HG02943 (cell line): ENCODE data around the gene NCAM1.

Source experiments
- ATAC-seq: cut with Tn5 transposase; IDR thresholded peaks from one replicate; pipeline ENCODE4 v1.9.1; 2021; ENCODE audit warnings: mild to moderate bottlenecking, low read depth, moderate library complexity; ENCODE audit not compliant: unreplicated experiment

The NCAM1 gene

DNA sequence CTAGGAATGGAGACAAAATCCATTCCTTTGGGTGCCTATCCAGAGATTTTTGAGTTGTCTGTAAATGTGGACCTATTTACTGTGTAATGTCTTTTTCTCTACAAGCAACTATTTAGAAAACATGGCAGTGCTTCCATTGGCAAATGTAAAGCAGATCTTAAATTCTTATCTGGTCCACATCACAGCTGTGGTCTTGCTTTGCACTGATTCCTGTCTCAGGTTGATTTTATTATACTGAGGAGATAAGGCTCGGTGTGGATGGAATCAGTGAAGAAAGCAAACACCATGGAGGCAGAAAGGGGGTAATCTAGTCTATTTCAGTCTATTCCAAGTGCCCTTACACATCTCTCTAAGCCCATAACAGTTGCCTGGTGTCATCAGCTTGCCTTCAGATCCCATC, 160.5 kb downstream of the NCAM1 start:
- ATAC-seq, result no peak

DNA sequence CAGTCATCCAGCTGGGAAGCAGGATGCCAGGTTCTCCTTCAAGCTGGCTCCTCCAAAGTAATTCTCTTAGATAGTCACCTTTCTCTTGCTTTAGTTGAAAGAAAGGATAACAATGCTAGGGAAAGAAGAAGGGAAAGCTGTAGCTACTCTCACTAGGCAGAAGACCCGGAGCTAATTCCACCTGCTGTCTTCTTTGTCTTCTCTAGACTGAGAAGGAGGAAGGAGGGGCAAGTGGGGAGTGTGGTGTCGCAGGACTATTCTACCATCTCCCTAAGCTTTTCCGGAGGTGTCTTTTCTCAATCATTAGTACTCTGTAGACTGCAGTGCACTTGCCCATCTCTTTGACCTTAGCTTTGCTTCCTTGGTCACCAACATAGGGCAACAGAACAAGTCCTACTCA, 162.8 kb downstream of the NCAM1 start:
- no peak for ATAC-seq

DNA sequence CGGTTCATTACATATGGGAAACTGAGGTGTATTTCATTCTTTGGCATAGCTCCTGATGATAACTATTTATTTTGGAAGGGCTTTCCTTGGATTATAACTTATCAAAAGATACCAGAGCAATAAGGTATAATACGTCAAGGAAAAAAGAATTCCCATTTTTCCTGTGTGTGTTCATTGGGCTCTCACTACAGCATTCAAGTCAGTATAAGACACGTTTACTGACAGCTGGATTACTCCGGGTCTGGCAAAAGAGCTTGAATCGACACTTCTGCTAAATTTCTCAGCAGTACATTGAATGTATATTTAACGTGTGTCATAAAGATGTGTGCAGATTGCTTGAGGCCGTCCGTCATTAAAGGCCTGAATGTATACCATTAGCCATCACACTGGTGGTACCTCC, 163.4 kb downstream of the NCAM1 start:
- no peak for ATAC-seq

DNA sequence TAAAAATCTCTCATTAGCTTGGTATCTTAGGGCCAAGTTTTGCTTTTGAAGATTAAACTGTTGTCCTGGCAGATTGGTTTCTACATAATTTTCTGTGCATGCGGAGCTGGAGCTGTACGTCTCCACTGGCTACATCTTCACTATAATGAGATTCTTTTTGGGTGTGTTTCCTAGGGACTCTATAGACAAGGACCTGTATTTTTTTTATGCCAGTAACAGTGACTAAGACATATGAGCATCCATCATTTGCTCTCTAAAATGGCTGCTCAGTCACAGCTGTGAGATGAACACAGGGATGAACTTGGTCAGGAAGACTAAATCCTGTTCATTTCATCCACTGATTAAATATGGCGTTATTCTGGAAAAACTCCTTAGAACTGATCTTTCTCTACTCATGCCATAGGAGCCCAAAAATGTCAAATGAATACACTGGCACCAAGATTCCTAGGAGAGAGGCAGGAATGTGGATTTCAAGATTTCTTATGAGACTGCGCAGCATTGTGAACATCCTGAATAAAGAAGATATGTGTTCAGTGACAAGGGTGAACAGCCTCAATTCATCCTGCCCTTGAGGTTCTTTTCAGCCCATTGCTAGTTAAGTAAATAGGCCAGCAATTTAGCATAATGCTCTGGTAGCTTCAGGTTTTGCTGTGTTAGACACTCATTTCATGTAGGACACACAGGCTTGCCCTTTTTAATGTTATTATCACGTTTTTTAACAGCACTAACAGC, 168.2 kb downstream of the NCAM1 start:
- ATAC-seq, result no peak

DNA sequence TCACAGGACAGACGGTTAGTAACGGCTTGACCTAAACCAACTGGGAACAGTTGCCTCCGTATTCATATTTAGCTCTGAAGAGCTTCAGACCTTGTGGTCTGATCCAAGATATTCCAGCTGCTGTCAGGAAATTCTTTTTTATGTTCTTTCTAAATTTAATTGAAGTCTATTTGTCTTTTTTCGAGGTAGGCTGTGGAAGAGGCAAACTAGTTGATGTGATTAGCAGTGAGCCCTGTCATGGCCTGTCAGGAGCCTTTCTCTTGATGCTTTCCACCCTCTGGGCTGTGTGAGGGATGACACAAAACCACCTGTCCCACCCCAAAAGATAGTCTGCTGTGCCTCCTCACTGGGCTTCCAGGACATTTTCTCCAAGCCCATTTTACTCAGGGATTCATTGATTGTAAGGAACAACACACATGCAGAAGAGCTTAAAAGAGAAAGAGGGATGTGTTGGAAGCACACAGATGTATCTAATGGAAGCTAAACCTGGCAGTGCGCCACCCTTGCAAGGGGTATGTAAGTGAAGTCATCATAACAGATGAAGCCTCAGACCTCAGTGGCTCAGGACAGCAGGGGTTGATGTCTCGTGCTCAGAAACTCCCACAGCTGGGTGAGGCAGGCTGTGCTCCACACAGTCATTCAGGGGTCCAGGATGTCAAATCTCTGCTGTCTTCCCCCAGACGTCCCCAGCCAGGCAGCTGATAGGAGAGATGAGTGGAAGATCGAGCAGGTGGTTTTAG, 170.0 kb downstream of the NCAM1 start:
- no peak for ATAC-seq

DNA sequence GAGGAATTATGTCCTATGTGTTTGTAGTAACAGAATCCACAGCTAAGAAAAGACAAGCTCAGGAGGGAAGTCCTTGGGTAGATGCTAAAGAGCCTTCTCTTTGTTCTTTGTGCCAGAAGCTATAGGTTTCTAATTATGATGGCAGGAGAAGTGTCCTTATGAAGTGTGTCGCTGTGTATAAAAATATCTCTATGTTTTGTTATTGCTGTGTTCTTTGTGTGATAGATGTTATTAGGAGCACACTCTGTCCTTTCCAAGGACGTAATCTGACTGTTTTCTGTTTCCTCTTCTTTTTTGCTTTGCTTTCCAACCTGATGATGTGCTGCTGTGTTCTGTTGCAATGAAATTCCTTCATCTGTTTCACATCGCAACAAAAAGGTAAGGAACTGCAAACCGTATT, 171.9 kb downstream of the NCAM1 start:
- no peak for ATAC-seq

DNA sequence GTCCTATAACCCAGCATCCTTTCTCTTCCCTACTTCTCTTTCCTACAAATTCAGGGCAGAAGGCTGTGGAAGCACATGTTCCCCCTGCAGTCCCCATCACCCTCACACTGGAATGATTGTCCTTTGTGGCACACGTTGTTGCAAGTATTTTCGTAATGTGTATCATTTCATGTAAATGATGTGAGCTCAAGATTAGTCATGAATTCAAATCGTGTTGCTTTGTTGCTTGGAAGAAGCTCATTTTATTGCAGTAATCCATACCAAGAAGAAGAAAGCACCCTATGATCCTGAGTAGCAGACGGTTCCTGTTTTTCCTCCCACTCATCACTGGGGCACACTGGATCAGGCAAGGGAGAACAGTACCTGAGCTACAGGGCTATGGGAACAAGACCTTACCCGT, 173.4 kb downstream of the NCAM1 start:
- no peak for ATAC-seq

DNA sequence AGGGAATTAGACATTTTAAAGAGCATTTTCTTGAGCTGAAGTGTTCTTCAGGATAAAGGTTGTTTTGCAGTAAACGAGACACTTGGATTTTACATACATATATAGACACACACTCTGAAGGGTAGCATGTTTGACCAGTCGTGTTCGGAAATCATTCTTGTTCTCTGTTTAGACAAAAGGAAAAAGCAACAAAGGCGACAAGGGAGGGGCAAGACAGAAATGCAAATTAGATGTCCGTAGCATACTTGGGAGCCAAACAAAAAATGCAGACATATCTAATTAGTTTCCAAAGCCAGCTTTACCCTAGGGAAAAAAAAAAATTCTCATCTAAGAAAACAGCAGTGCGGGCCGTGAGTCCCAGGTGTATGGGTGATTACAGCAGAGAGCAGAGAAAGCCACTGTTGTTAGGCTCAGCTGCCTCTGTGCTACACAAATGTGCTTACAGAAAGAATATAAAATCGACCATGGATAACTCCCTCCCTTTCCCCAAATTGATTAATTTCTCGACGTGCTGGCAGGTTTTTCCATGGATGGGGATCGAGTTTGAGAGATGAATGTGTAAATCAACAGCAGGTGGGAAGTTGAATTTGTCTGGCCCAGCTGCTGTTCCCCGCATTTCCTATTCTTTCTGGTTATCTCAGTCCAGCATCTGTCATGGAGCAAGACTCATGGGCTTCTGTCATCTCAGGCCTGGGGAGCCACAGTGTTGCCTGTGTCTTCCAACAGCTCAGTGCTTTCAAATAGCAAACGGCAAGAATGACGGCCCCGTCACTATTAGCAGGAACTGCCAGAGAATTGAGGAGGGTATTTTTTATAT, 176.7 kb downstream of the NCAM1 start:
- ATAC-seq, result no peak

DNA sequence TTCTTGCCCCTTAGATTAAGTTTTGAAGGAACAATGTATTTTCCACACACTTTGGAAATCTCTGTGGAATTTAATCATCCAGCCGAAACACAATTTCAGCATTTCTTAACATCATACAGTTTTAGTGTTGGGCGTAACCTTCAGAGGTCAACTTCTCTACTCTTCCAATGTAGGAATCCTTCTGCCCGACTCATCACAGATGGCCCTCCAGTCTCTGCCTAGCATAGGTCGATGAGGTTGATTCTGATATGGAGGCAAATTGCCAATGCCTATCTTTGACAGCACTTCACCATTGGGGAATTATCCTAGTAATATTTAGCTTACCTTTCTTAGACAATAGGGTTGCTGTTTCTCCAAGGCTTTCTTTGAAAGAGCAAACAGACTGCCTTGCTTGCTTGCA, 177.5 kb downstream of the NCAM1 start:
- no peak for ATAC-seq

DNA sequence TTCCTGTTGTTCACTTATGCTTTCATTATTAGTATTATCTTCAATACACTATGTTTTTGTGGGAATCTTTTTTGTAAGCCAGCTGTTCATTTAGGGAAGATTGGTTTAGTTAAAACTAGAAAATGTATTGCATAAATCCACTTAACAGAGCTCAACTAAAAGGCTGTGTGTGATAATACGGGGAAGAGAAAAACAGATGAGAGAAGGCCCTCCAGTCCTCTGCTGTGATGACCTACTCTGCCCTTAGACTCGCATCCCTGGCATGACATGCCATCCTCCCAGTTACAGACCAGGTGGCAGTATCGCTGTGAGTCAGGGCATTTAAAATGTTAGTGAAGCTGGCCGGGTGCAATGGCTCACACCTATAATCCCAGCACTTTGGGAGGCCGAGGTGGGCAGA, 179.8 kb downstream of the NCAM1 start:
- ATAC-seq, result no peak

DNA sequence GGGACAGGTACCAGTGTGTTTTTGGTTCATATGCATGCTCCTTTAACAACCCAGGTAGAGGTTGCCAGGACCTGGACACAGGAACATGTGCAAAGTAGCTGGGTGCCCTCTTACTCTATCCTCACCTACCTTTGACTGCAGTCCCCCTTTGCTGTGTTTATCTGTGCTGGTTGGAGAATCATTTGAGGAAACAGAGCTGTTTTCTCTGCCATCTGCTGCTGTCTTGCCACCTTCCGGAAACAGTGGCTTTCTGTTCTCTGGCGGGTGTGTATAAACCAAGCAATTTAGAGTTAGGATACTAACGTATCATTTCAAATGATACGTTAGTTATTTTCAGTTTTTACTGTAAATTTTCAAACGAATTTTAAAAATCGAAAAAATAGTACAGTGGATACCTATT, 181.3 kb downstream of the NCAM1 start:
- no peak for ATAC-seq

DNA sequence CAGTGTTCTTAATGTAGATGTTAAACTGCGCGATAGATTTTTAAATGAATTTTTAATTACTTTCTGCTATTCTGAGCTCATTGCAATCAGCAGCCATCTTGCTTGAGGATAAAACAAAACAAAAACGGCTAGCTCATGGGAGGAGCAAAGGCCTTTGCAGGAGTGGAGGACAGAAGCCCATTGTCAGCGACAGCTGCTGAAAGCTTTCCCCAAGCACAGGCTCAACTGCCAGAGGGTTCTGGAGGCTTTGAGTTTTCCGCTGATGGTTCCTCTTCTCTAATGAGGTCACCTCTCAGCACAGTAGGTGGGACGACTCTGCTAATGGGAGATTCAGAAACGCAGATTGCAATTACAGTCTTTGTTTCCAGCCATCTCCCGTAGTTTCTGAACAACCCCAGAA, 186.0 kb downstream of the NCAM1 start:
- no peak for ATAC-seq

DNA sequence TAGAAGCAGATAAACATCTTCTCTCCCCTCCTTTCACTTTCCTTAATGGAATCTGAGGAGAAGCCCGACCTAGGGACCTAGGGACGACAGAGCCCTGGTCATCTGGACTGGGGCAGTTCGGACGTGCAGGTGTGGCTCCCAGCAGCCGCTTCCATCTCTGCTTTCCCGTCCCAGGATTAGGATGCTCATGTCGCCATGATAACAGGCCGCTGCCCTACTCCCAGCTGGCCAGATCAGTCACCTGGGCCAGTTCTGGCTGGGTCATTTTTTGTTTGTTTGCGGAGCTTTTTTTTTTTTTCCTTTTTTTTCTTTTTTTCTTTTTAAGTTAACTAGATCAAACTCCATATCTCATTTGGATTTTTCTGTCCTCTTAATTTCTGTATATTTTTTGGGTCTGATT, 186.9 kb downstream of the NCAM1 start:
- ATAC-seq, result no peak

DNA sequence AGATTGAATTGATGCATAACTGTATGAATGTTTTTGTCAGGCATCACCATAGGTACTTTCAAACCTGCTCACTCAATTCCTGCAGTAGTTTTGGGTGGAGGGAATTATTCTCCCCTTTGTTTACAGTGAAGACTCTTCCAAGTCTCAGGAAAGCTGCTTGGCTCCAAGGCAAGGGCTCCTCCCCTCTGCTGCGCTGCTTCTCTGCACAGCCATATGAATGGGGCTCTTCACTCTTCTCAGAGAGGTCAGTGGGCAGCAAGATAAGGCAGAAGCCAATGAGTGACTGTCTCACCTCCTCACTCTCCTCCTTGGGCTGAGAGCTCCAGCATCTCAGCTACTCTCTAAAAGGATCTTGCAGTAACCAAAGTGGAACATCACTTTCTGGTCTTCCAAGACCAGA, 187.4 kb downstream of the NCAM1 start:
- no peak for ATAC-seq

DNA sequence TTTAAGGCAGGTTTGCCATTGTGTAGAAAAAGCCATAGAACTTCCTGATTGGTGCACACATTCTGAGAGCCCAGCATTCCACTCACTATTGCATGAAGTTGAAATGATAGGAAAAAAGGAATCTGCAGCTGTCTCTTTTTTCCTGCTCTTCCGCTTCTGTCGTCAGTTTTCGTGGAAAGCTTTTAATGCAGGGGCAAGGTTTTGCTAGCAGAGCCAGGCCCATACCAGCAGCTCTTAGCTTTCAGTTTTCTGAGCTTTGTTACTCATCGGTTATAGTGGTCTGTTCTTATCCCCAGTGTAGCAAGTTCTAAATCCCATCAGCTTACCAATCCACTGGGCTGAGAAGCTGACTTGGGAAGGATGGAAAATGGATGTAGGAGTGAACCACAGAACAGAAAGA, 190.3 kb downstream of the NCAM1 start:
- no peak for ATAC-seq

DNA sequence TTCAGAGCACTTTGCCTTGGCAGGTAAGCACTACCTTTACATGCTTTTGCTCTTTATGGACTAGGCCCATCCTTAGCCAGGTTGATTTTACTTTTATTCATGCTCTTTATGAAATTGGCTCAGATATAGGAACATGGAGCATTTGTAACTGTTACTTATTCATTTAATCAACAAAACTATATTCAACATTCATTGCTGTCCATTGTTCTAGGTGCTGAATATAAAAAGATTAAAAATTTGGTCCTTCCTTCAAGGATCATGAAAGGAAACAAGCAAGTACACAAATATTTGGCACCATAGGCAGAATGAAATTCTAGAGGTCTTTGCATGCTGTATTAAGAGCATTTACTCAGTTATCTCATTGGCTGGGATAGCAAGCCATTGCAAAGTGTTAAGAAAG, 191.3 kb downstream of the NCAM1 start:
- no peak for ATAC-seq

DNA sequence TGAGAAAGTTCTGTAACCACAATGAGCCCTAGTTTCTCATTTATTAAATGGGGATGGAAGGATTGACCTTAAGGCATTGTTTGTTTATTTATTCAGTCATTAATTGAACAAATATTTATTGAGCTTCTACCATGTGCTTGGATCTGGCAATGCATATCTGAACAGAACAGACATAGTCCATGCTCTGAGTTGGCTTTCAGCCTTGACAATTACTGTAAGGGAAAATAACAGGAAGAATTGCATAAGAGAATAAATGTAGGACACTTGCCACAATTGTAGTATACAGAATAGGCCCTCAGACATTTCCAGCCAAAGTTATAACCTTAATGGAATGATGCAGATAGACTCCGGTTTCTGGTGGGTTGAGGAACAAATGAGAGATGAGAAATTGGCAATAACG, 192.6 kb downstream of the NCAM1 start:
- no peak for ATAC-seq

DNA sequence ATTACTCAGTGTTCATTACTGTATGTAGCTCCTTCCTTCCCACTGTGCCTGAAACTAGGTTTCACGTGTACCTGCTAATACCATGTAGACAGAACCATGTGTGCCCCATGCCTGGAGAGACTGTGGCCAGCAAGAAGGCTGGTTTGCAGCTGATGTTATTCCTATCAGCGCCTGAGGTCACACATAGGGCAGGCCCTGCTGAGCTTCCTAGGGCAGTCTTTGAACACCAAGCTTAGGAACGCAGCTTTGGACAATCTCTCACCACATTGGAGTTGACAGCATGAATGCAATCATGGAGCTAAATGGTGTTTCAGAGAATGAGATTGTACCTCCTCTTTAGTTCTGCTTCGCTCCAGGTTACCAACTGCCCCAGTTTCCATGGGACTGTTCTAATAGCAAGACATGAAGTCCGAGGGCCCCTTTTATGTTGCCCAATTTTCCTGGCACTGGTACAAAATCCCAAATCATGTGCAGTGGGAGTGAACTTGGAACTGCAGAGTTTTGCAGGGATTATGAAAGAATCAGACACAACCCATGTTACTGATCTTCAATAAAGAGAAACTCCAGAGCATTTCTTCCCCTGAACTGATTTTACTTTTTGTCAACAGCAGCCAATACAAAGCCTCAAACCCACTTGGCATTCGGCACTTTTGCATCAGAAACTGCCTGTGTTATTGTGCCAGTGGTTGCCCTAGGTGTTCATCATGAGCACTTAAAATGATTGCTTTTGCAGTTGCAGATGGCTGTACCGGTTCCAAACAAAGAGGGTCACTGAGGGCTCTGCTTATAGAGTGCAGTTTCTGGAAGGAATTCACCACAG, 199.0 kb downstream of the NCAM1 start:
- no peak for ATAC-seq

DNA sequence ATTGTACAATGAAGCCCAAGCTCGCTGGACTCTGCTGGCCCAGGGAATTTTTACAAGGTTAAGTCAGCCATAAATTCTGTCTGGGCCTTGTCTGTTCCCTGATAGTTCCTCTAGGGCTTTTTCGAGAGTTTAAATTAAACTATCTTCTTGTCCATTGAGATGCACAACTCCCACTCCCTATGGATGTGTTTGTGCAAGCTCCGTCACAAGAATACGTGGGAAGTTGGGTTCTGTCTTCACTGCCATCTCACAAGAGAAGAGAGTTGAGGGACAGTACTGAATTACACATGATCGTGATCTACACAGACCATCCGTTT, 199.5 kb downstream of the NCAM1 start:
- no peak for ATAC-seq

DNA sequence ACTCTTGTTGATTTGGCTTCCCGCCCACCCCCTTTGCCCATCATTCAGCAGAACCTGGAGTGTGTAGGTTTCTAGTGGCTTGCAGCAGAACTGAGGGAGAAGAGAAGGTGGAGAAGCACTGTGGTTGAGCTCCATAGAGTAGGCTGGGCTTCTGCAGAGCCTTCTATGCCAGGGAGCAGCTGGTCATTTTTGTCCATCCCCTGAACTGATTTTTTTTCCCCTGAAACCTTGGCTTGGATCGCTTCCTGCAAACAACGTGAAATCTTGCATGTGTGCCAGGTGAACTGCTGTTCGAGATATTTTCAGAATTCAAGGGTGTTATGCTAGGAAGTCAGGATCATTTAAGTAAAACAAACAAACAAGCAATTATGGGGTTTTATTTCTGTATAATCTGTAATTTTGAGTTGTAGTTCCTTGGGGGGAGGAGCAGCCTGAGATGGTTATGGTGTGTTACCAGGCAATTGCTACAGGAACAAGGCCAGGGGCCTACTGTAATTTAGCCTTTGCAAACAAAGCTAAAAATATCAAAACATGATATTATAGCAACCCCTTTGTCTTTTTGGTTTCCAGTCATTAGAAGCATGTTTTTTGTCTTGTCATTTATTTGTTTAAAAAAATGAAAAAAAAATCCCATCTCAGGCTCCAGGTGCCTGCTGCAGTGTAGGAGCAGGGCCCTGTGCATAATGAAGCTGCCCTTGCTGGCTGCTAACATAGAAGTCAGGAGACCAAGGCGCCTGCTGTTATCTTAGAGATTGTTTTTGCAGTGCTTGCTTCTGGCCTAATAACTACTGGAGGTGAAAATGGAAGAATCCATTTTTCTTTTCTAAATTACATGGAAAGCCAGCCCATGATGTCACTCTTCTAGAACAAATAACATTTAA, 200.7 kb downstream of the NCAM1 start:
- ATAC-seq, result no peak
